Measurements from ENCODE around the gene FST. TPM values are rescaled to one million over a fixed set of nuclear protein-coding genes. Genes with fewer than 3 reads are reported as not detected.
A peak's percentile ranks its signal among the peaks of the same experiment; 100 is the strongest.

The FST gene
- total and polyA plus RNA-seq, 2 of the 13 experiments (the other 11 are each of a cell fraction or from before 2014, with no cell fraction given): 38.6 to 136 TPM

GRCh38 chr5:53482717-53483638 lies 2.5 kb downstream of the FST start:
- BruUV-seq (replicated peaks): no TSS peak
- no peak overlapping the region for H2AFZ ChIP-seq (ENCODE audit: low read length)
- TF ChIP-seq ZXDC (CRISPR knock-in tag; IDR thresholded peaks at IDR 0.05) (peak; percentile 82), FOXP4 (CRISPR knock-in tag; IDR thresholded peaks at IDR 0.05) (peak; percentile 72), KLF12 (CRISPR knock-in tag; IDR thresholded peaks at IDR 0.05; ENCODE audit: borderline replicate concordance) (0 out of 2 replicates have a peak, but pooled peaks have one; percentile 14), SALL1 (CRISPR knock-in tag; IDR thresholded peaks at IDR 0.05) (peak; percentile 96), GATAD1 (CRISPR knock-in tag; IDR thresholded peaks at IDR 0.05) (peak; percentile 68; the same call in 1 of the 2 replicates), ZMYM2 (CRISPR knock-in tag; IDR thresholded peaks at IDR 0.05) (peak; percentile 69; the same call in 1 of the 2 replicates), ZNF414 (CRISPR knock-in tag; IDR thresholded peaks at IDR 0.05) (peak; percentile 37; the same call in 1 of the 2 replicates), ZNF556 (CRISPR knock-in tag; IDR thresholded peaks at IDR 0.05; ENCODE audit: borderline replicate concordance) (no peak; the same call in 1 of the 2 replicates), ZC3H4 (CRISPR knock-in tag; IDR thresholded peaks at IDR 0.05; ENCODE audit: borderline replicate concordance) (no peak), CSRNP2 (CRISPR knock-in tag; conservative IDR thresholded peaks at IDR 0.05; ENCODE audit: low read depth) (no peak), NFE2L2 (IDR thresholded peaks at IDR 0.05; ENCODE audit: low read length) (no peak), ZNF891 (CRISPR knock-in tag; IDR thresholded peaks at IDR 0.05) (peak; percentile 91), BORCS8-MEF2B (CRISPR knock-in tag; IDR thresholded peaks at IDR 0.05) (no peak; the same call in none of the 2 replicates), ATF4 (CRISPR knock-in tag; IDR thresholded peaks at IDR 0.05) (peak in 1 of 2 experiments; percentile 52; a peak in 2 of 4 replicates)

More at GRCh38 chr5:53482717-53483638, 2.5 kb downstream of the FST start:
- peak; percentile 89 for DNase-seq (ENCODE audit: low spot score)
- H3K27me3 ChIP-seq (ENCODE audit: control insufficient read depth in 1 of 2, insufficient read depth in 2 of 2, low read length in 2 of 2): peaks cover 0 to 5% of the 10 kb centered on the region in 2 experiments; a peak in 1 of 5 replicates
- ATAC-seq: peak; percentile 59
- in situ Hi-C loops (cut with HindIII; ENCODE audit: extremely low pct_ligation_motif_present, low pct_unique_long_range_greater_than_20kb) (no loop called here), intact Hi-C loops (cut with micrococcal nuclease; ENCODE audit: unreplicated experiment) (no loop called here)
- 5% methylated on average over 26 of the region's 35 CpGs for WGBS (ENCODE audit: low lambda C conversion rate)
- H3K27ac ChIP-seq (ENCODE audit: extremely low read length, insufficient read depth, low read length): peak overlapping the region; percentile 98
- FAIRE-seq: peak; percentile 87
- H3K79me2 ChIP-seq (ENCODE audit: insufficient read depth, low read length): peaks cover 37% of the 10 kb centered on the region
- peaks cover 15 to 24% of the 10 kb centered on the region in 2 experiments for H3K36me3 ChIP-seq (replicated peaks in 1 of 2; ENCODE audit: control insufficient read depth in 1 of 2, insufficient read depth in 2 of 2, low read length in 2 of 2)
- ChIA-PET POLR2A (interaction anchor here (0.7 kb wide), 1 partner anchor 53 kb away, joined by 4 read pairs; no protein-coding TSS in a partner anchor), CTCF (ENCODE audit: low intra/inter-chr PET ratio, low total read pairs) (no interaction called here)
- peak overlapping the region; percentile 99 for H3K9ac ChIP-seq (ENCODE audit: insufficient read depth, low read depth, low read length)
- H3K4me2 ChIP-seq (ENCODE audit: low read depth, low read length): peak overlapping the region; percentile 84
- H3K4me3 ChIP-seq (replicated peaks in 1 of 3; ENCODE audit: insufficient read depth in 1 of 3, low read depth in 2 of 3, low read length in 3 of 3): peak overlapping the region; percentile 84 to 96 (median 95)
- no peaks in the 10 kb centered on the region for H3K9me3 ChIP-seq (ENCODE audit: low read length)
- peaks cover 15% of the 10 kb centered on the region for H4K20me1 ChIP-seq (ENCODE audit: insufficient read depth, low read length)
- peaks cover 34% of the 10 kb centered on the region for H3K4me1 ChIP-seq (ENCODE audit: insufficient read depth, low read length)

All from HepG2 (cell line).